Stimulated activated CD8-positive, alpha-beta memory T cell treated with anti-CD3 and anti-CD28 coated beads, Interleukin-12 subunit alpha, Interleukin-12 subunit beta, amount 100 ng/mL, for 4 hours (primary cell): ENCODE data around the gene PDIA2.
"Not testable (repeated sequence)": the region's sequence is repeated elsewhere in the genome, so short reads cannot be mapped to it uniquely, and the experiment has no call there.

Experiments used
- DNase-seq: peaks from one replicate; pipeline ENCODE4 v3.0.0-alpha.2; 2020; ENCODE audit warnings: low read depth

PDIA2 gene

DNA sequence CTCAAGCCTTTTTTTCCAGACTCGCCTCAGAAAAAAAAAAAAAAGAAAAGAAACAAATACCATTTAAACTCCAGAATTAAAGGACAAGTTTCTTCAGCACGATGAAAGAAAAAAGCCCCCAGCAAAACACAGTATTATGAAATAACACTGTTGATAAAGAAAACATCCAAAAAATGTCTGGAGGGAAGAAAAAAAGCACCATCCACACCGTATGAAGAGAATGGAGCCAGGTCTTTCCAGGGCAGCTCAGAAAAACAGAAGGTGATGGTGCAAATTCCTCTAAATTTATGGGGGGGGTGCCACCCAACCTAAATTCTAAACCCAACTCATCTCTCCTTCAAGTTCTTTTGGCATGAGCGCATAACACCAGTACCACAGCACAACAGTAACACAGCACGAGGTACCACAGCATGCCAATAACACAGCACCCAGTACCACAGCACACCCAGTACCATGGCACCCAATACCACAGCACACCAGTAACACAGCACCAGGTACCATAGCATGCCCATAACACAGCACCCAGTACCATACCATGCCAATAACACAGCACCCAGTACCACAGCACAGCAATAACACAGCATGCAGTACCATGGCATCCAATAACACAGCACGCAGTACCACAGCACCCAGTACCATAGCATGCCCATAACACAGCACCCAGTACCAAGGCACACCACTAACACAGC, 50.6 kb downstream of the PDIA2 start:
- DNase-seq: no peak

DNA sequence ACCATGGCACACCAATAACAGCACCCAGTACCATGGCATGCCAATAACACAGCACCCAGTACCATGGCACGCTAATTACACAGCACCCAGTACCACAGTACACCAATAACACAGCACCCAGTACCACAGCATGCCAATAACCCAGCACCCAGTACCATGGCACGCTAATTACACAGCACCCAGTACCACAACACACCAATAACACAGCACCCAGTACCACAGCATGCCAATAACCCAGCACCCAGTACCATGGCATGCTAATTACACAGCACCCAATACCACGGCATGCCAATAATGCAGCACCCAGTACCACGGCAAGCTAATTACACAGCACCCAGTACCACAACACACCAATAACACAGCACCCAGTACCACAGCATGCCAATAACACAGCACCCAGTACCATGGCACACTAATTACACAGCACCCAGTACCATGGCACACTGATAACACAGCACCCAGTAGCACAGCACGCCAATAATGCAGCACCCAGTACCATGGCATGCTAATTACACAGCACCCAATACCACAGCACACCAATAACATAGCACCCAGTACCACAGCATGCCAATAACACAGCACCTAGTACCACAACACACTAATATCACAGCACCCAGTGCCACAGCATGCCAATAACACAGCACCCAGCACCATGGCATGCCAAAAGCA, 51.3 kb downstream of the PDIA2 start:
- not testable (repeated sequence) for DNase-seq

DNA sequence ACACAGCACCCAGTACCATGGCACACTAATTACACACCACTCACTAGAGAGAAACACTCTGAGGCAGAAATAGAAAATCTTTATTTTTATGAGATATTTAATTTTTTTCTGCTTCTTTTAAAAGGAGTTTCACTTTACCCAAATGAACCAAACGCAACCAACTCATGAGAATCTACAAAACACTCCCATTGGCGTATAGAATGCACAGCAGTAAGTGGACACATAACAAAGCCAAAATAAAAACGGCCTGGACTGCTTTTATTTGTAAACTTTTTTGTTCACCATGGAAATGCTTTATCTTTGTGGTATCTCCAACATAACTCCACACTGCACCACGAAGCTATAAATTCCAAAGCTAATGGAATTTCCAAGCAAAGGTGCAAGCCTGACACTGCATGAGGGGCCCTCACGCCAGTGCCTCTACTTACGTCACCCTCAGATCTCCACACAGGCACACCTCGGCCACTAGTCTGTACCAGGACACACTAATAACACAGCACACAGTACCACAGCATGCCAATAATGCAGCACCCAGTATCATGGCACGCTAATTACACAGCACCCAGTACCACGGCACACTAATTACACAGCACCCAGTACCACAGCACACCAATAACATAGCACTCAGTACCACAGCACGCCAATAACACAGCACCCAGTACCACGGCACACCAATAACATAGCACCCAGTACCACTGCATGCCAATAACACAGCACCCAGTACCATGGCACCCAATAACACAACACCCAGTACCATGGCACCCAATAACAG, 52.1 kb downstream of the PDIA2 start:
- DNase-seq: not testable (repeated sequence)

DNA sequence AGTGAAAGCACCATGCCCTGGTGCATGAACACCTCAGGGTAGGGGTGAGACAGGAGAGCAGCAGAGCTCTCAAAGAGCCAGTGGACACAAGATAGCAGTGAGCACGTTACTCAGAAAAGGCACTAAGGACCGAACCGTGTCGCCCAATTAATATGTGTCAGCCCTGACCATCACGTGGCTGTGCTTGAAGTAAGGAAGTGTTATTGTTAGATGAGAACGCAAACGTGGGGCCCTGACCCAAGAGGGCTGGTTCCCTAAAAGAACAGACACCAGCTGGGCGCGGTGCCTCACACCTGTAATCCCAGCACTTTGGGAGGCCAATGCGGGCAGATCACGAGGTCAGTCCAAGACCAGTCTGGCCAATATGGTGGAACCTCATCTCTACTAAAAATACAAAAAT, 53.3 kb downstream of the PDIA2 start:
- DNase-seq: no peak
